C1 segment of cervical spinal cord (tissue), 14 donors: Measurements from ENCODE around the gene DDX1.
"Not testable (repeated sequence)": the region's sequence is repeated elsewhere in the genome, so short reads cannot be mapped to it uniquely, and the experiment has no call there.

Experiments
- DNase-seq, 14 donors: peaks; one replicate each; lab custom pipeline; 2025; lab: John Stamatoyannopoulos, UW

Gene DDX1

DNA sequence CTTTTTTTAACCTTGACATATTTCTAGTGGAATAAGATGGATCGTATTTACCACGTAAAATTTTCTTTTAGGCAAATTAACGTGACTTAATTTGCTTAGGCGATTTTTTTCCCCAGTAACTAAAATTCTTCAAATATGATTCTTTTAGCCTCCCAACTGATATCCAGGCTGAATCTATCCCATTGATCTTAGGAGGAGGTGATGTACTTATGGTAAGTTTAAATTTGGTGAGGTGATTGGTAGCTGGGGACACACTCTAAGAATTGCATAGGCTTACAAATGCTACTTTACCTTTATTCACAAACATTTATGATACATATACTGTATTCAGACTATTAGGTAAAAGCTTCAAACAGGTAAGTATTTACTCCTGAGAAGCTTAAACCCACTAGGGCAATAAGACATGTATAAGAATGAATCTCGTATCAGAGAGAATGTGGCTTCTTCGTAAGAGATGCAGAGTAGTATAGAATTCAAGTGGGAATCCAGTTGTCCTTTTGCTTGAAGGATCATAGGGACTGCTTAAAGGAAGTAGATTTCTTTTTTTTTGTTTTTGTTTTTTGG is 3.8 kb downstream of the DDX1 start:
- no peak for DNase-seq

GRCh38 chr2:15595936-15596335 is 4.3 kb downstream of the DDX1 start:
- DNase-seq: no peak

- DNase-seq: no peak
These were observed 4.7 kb downstream of the DDX1 start for GRCh38 chr2:15596350-15596749.

GRCh38 chr2:15596968-15597367 is 5.3 kb downstream of the DDX1 start:
- DNase-seq: no peak

- no peak for DNase-seq
These were observed 8.3 kb downstream of the DDX1 start for GRCh38 chr2:15599994-15600393.

DNA sequence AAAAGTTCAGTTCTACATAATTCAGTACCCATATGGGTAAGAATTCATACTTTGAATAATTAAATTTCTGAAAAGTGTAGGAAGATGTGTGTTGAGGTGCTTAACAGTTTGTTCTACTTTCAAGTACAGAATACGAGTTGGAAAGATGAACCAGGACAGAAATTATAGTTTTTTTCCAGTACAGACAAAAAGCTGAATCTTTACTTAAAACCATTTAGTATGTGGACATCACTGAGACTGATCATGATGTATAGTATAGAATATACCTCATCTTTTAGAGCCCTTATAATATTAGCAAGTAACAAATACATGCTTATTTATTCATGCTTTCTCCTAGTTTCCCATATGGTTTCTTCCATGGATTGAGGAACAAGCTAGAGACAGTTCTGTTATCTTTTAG is 10.0 kb downstream of the DDX1 start:
- DNase-seq: no peak

DNA sequence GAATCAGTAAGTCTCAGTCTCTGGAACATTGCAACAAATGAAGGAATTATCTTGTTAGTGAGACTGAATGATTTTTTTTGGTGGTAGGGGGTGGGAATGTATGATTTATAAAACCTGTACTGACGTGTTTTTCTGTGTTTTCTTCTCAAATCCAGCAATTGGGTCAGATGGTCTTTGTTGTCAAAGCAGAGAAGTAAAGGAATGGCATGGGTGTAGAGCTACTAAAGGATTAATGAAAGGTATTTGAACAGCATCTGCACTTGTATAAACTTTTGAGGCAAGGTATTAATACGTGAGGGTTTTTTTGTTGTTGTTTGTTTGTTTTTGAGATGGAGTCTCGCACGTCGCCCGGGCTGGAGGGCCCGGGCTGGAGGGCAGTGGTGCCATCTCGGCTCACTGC is 10.7 kb downstream of the DDX1 start:
- no peak for DNase-seq

DNA sequence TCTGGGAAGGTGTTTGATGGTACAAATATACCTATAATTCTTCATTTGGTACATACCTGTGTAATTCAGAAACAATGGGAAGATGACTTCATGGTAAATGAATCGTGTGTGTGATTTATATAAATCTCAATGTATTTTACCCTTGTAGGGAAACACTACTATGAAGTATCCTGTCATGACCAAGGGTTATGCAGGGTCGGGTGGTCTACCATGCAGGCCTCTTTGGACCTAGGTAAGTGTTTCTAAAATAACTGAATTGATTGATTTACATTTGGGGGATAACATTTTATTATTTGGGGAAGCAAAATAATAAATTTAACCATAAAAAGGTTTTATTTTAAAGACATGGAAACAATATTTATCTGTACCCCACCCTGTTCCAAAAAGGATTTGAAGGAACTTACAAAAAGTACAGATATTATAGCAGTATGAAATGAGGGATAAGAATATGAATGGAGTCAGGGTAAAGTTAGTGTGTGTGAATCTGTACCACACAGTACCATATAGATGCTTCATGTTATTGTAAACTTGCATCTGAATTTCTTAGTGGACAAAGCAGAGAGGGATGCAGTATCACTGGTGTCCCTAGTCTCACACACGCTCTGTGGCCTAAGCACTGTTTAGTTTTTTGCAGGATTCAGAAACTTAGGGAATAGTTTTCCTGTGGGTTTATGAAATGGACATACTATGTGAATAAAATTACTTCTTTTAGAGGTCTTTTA is 11.5 kb downstream of the DDX1 start:
- DNase-seq: no peak

DNA sequence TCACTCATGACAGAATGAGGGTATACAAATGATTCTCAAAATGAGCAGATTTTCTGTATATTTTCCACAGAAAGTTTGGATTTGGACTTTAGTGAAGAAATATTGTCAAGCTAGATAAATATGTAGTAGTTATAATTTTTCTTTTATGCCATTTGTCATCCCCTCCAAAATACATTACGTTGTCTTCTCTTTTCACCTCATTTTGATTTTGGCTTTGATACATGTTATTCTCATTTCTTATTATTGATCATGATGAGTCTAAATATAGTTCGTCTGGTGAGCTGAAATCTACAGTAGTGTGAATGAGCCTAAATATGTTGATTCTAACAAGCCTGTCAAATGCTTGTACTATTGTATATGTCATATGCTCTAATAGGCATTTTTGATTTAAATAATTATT is 12.3 kb downstream of the DDX1 start:
- no peak for DNase-seq

DNA sequence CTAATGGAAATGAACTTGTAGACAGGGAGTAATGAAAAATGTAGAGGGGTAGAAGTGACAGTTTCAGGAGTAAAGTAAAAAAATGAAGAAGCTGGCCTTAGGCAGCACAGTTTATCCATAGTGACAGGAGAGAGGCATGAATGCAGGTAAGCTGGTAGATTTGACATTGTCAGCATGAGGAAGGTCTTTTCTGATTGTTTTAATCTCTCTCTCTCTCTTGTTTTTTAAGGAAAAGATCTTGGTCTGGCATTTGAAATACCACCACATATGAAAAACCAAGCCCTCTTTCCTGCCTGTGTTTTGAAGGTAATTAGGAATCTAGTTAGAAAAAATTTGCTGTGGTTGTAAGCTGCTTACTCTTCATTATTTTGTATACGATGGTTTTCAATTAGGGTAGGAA is 14.1 kb downstream of the DDX1 start:
- DNase-seq: no peak

GRCh38 chr2:15606481-15607441 is 15.1 kb downstream of the DDX1 start:
- DNase-seq: no peak

- no peak for DNase-seq
These were observed 16.2 kb downstream of the DDX1 start for GRCh38 chr2:15607709-15608391.

DNA sequence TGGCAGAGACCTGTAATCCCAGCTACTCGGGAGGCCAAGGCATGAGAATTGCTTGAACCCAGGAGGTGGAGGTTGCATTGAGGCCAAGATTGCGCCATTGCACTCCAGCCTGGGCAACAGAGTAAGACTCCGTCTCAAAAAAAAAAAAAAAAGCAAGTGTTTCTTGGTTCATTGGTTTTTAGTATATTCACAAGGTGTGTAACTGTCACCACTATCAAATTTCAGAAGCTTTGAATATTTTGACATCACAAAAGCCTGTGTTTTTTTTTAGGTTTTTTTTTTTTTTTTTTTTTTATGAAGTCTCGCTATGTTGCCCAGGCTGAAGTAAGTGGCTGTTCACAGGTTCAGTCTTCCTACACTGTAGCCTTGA is 16.7 kb downstream of the DDX1 start:
- no peak for DNase-seq

- DNase-seq: no peak
These were observed 17.8 kb downstream of the DDX1 start for GRCh38 chr2:15609341-15610042.

DNA sequence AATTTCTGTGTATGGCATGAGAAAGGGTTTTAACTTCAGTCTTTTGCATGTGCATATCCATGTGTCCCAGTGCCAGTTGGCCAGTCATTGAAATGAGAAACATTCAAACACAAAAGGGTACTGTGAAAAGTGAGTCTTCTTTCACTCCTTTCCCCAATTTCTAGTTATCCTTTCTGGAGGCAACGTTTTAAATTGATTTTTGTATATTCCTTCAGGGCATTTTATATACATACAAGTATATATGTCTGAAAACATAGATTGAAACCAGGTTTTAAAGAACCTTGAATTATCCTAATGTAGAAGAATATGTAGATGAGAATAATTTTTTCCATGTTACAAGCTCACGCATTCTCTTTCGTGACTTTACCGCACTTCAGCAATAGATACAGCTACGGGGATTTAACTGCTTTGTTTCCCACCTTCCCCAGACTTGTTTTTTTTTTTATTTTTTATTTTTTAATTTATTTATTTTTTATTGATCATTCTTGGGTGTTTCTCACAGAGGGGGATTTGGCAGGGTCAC is 18.8 kb downstream of the DDX1 start:
- DNase-seq: no peak

DNA sequence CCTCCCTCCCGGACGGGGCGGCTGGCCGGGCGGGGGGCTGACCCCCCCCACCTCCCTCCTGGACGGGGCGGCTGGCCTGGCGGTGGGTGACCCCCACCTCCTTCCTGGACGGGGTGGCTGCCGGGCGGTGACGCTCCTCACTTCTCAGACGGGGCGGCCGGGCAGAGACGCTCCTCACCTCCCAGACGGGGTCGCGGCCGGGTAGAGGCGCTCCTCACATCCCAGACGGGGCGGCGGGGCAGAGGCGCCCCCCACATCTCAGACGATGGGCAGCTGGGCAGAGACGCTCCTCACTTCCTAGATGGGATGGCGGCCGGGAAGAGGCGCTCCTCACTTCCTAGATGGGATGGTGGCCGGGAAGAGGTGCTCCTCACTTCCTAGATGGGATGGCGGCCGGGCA is 20.4 kb downstream of the DDX1 start:
- DNase-seq: not testable (repeated sequence)

DNA sequence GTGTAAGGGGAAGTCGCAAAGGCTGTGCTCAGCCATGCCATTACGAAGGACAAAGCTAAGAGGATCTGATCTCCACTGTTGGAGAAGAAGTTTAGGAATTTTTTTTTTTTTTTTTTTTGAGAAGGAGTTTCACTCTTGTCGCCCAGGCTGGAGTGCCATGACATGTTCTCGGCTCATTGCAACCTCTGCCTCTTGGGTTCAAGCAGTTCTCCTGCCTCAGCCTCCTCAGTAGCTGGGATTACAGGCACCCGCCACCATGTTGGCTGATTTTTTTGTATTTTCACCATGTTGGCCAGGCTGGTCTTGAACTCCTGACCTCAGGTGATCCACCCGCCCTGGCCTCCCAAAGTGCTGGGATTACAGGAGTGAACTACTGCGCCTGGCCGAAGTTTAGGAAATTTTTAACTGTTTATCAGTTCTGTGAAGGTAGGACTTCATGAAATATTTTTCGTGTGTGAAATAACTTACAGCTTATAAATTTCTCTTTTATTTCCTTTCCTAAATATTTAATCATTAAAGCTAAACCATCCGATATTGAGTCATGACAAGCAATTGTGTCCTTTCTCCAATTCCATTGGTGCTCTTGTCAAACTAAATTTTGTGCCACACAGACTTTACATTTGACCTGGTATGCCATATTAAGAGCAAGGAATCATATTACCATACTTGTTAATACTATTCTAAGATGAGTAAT is 22.2 kb downstream of the DDX1 start:
- no peak for DNase-seq

DNA sequence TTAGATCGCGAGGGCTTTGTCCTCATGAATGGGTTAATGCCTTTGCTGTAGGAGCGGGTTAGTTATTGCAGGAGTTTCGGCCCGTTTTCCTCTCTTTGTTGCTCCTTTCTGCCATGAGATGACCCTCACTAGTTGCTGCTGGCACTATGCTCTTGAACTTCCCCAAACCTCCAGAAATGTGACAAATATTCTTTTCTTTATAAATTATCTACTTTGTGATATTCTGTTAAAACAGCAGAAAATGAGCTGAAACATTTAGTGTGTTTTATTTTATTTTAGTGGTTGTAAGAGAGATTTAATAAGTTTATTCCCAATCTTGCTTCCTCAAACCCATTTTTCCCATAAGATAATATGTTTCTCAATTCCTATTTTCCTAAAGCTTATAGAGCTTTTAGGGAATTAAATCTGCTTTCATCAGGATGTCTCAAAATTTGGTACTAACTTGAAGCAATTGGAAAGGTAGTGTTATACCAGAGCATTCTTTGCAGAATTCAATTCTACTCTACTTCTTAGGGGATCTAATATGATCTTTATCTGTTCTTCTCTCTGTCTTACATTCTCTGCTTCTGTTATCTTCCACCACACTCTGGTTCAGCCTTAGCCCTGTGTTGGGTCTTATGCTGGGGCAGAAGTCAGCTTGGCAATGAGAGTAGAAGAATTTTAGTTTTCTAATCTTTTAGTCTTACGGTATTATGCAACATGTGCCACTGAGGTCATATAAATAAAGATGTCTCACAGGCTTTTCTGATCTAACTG is 23.1 kb downstream of the DDX1 start:
- no peak for DNase-seq

DNA sequence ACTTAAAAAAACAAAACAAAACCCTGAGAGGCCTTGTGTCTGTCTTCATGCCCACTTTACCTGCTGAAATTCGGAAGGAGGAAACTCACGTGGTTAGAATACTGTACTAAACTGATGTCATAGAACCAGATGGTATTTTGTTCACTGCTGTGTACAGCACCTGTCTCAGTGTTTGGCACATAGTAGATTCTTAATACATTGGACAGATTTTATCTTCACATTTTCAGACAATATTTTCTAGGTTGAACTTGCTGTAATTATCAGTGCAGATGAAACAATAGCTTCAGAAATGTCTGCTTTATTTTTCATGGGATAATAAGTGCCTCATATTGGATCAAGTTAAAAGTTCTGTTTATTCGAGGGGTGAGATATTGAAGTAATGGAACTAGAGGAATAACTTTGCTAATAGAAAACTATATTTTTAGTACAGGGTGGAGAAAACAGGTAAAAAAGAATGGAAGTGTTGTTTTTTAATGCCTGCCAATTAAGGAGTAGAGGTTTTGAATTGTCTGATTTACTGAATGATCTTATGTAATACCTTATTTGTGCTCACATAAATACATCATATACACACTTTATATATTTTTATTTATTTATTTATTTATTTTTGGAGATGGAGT is 23.7 kb downstream of the DDX1 start:
- peak in 1 of 14 donors; percentile 82 for DNase-seq
